Keratinocyte (primary cell): ENCODE measurements around the gene NKD1. TPM values are rescaled to one million over a fixed set of nuclear protein-coding genes. Genes with fewer than 3 reads are reported as not detected.

ENCODE experiments used
- DNase-seq: peaks from one replicate; pipeline ENCODE4 v3.0.0-alpha.2; 2011; ENCODE audit warnings: low read depth, missing footprints, low spot score
- FAIRE-seq: peaks from 2 replicates; lab custom pipeline; 2011; peaks lifted over from hg19 to GRCh38; lab: Jason Lieb, UNC
- H2AFZ ChIP-seq: 2 replicates; pipeline ENCODE4 v1.6.0; 2012; ENCODE audit warnings: low read length, control low read depth, inconsistent platforms; ENCODE audit not compliant: control insufficient read depth
- H3K27ac ChIP-seq: 2 replicates; pipeline ENCODE4 v1.5.1; 2011; ENCODE audit warnings: low read length; ENCODE audit not compliant: control insufficient read depth, insufficient read depth
- H3K27me3 ChIP-seq: 3 replicates; pipeline ENCODE4 v1.6.0; 2011; ENCODE audit warnings: low read length; ENCODE audit not compliant: control insufficient read depth, insufficient read depth; ENCODE audit errors: extremely low read depth
- H3K36me3 ChIP-seq, 2 experiments: 2 replicates in 1 of 2; 3 replicates in 1 of 2; pipeline ENCODE4 v1.5.1; 2011; ENCODE audit warnings: low read length in 2 of 2, mild to moderate bottlenecking in 1 of 2; ENCODE audit not compliant: control insufficient read depth in 2 of 2, insufficient read depth in 2 of 2; ENCODE audit errors: extremely low read depth in 1 of 2
- H3K4me1 ChIP-seq: 3 replicates; pipeline ENCODE4 v1.5.1; 2011; ENCODE audit warnings: low read length; ENCODE audit not compliant: control insufficient read depth, insufficient read depth; ENCODE audit errors: extremely low read depth
- H3K4me2 ChIP-seq: 3 replicates; pipeline ENCODE4 v1.6.0; 2011; ENCODE audit warnings: low read depth, low read length; ENCODE audit not compliant: control insufficient read depth, insufficient read depth; ENCODE audit errors: extremely low read depth
- H3K4me3 ChIP-seq, 3 experiments: fragments of 200-600 bp in 1 of 3; sonication (generic) in 1 of 3; 2 replicates in 2 of 3; 3 replicates in 1 of 3; pipeline ENCODE4 v1.5.1; 2011 to 2016; ENCODE audit warnings: low read length in 3 of 3, mild to moderate bottlenecking in 3 of 3, control low read depth in 2 of 3, inconsistent platforms in 1 of 3, low read depth in 1 of 3, mixed read lengths in 1 of 3, mixed run types in 1 of 3, moderate library complexity in 1 of 3; ENCODE audit not compliant: control insufficient read depth in 2 of 3, insufficient read depth in 2 of 3; ENCODE audit errors: extremely low read depth in 1 of 3
- H3K79me2 ChIP-seq: 2 replicates; pipeline ENCODE4 v1.6.0; 2012; ENCODE audit warnings: low read length; ENCODE audit not compliant: control insufficient read depth, insufficient read depth
- H3K9ac ChIP-seq: 3 replicates; pipeline ENCODE4 v1.6.0; 2011; ENCODE audit warnings: low read length; ENCODE audit not compliant: control insufficient read depth, insufficient read depth; ENCODE audit errors: extremely low read depth
- H3K9me1 ChIP-seq: 3 replicates; pipeline ENCODE4 v1.6.0; 2011; ENCODE audit warnings: low read length; ENCODE audit not compliant: control insufficient read depth, insufficient read depth; ENCODE audit errors: extremely low read depth
- H3K9me3 ChIP-seq: 2 replicates; pipeline ENCODE4 v1.5.1; 2012; ENCODE audit warnings: low read depth, low read length; ENCODE audit not compliant: control insufficient read depth
- H4K20me1 ChIP-seq: 3 replicates; pipeline ENCODE4 v1.6.0; 2011; ENCODE audit warnings: low read length; ENCODE audit not compliant: control insufficient read depth, insufficient read depth; ENCODE audit errors: extremely low read depth
- EZH2 ChIP-seq: IDR thresholded peaks from one replicate; pipeline ENCODE4 v1.6.1; 2012; ENCODE audit warnings: inconsistent platforms, mild to moderate bottlenecking, low read length, moderate library complexity
- dilution Hi-C: fragments of 300-500 bp; cut with MboI; formaldehyde crosslinking; loops from one replicate; pipeline ENCODE4 v1.7.0; 2020; ENCODE audit warnings: low sequenced_read_pairs; ENCODE audit not compliant: extremely low pct_ligation_motif_present
- polyA plus RNA-seq, 5 experiments: library from polyadenylated mRNA; depleted of rRNA in 3 of 5; stranded (reverse) in 3 of 5; stranded (forward) in 1 of 5; unstranded in 1 of 5; fragments of >200 nt; gene quantifications; 1 replicate in 1 of 5; 2 replicates in 3 of 5; 3 replicates in 1 of 5; pipeline versions ENCODE4 v1.2.1 to v1.2.3, GENCODE V29; 2011 to 2012; ENCODE audit warnings: missing spikeins in 2 of 5, low read depth in 1 of 5, low replicate concordance in 1 of 5
- TF ChIP-seq, protein P1 (sequence below), 3 experiments: IDR thresholded peaks in 1 of 3; conservative IDR thresholded peaks in 1 of 3; optimal IDR thresholded peaks in 1 of 3; 2 replicates in 2 of 3; 3 replicates in 1 of 3; pipeline versions ENCODE3 to v1.5.1; 2011; ENCODE audit warnings: low read length in 3 of 3, mild to moderate bottlenecking in 3 of 3, moderate library complexity in 2 of 3, control low read depth in 1 of 3, inconsistent platforms in 1 of 3; ENCODE audit not compliant: insufficient read depth in 2 of 3; ENCODE audit errors: extremely low read depth in 1 of 3

NKD1 gene
- polyA plus RNA-seq, 1 donor (not counting 4 experiments of a cell fraction or from before 2014, with no cell fraction given): 0.62 TPM

DNA sequence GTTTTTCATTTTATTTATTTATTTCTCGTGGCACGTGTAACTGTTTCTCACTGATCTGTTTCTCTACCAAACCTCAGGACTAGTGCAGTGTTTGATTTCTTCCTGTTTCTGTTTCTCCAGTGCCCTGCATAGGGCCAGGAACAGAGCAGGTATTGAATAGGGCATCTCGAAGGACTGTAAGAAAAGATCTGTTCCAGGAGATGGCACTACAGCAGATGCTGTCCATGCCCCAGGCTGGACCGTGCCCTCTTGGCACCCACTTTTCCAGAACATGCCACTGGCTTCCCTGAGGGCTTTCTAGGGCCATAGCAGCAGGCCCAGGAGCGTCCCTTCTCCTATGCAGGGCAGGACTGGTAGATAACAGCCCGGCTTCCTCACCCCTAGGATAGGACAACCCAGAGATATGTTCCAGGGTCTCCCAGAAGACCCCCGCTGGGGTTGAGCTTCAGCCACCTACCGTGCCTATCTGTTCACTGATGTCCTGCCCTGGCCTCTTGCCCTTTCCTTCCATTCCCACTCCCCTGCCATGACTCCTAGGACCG, 128.6 kb downstream of the NKD1 start:
- no peak overlapping the region for H3K27ac ChIP-seq

DNA sequence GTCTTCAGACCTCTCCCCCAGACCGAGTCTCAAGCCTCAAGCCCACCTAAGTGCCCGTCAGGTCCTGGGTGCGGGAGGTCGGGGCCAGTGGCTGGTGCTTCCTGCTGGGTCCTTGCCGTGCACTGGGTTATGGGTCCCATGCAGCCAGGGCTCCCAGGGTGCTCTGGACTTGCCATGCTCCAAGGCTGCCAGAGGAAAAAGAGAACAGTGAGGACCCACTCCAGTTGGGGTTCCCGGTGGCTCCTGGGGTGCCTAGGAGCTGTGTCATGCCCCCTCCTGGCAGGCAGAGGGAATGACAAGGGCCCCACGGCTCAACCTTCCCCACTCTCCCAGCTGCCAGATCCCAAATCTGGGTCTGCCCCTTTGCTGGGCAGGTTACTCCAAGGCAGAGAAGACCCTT, 129.2 kb downstream of the NKD1 start:
- Histone ChIP-seq H3K27ac (no peak overlapping the region), H3K36me3 (no peaks in the 10 kb centered on the region), H3K9me3 (peaks cover 5% of the 10 kb centered on the region), H3K4me3 (no peak overlapping the region), H3K27me3 (no peaks in the 10 kb centered on the region), H3K9ac (no peak overlapping the region), H3K9me1 (no peaks in the 10 kb centered on the region), H4K20me1 (no peaks in the 10 kb centered on the region), H3K79me2 (no peaks in the 10 kb centered on the region), H3K4me1 (no peaks in the 10 kb centered on the region), H2AFZ (no peak overlapping the region), H3K4me2 (no peak overlapping the region)
- no peak for FAIRE-seq
- TF ChIP-seq EZH2: no peak
- TF ChIP-seq, protein P1, sequence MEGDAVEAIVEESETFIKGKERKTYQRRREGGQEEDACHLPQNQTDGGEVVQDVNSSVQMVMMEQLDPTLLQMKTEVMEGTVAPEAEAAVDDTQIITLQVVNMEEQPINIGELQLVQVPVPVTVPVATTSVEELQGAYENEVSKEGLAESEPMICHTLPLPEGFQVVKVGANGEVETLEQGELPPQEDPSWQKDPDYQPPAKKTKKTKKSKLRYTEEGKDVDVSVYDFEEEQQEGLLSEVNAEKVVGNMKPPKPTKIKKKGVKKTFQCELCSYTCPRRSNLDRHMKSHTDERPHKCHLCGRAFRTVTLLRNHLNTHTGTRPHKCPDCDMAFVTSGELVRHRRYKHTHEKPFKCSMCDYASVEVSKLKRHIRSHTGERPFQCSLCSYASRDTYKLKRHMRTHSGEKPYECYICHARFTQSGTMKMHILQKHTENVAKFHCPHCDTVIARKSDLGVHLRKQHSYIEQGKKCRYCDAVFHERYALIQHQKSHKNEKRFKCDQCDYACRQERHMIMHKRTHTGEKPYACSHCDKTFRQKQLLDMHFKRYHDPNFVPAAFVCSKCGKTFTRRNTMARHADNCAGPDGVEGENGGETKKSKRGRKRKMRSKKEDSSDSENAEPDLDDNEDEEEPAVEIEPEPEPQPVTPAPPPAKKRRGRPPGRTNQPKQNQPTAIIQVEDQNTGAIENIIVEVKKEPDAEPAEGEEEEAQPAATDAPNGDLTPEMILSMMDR (optimal IDR thresholded peaks at IDR 0.05 in 1 of 3, IDR thresholded peaks at IDR 0.05 in 1 of 3, conservative IDR thresholded peaks at IDR 0.05 in 1 of 3; ENCODE audit: extremely low read depth in 1 of 3, insufficient read depth in 2 of 3, low read length in 3 of 3): peak; percentile 36 to 65 (median 43)
- DNase-seq: no peak
- dilution Hi-C loops: no loop called here

More for the DNA sequence above, 128.6 kb downstream of the NKD1 start:
- Histone ChIP-seq H3K9me3 (peaks cover 9% of the 10 kb centered on the region), H3K4me3 (no peak overlapping the region), H3K36me3 (no peaks in the 10 kb centered on the region), H3K9me1 (no peaks in the 10 kb centered on the region), H3K4me1 (no peaks in the 10 kb centered on the region), H2AFZ (no peak overlapping the region), H3K79me2 (no peaks in the 10 kb centered on the region), H4K20me1 (no peaks in the 10 kb centered on the region), H3K27me3 (no peaks in the 10 kb centered on the region), H3K4me2 (no peak overlapping the region), H3K9ac (no peak overlapping the region)
- TF ChIP-seq EZH2: no peak
- TF ChIP-seq, protein P1 (optimal IDR thresholded peaks at IDR 0.05 in 1 of 3, IDR thresholded peaks at IDR 0.05 in 1 of 3, conservative IDR thresholded peaks at IDR 0.05 in 1 of 3; ENCODE audit: extremely low read depth in 1 of 3, insufficient read depth in 2 of 3, low read length in 3 of 3): peak in 1 of 3 experiments; percentile 23
- FAIRE-seq (no peak), DNase-seq (no peak)
- dilution Hi-C loops: no loop called here
